NCI-H2227 (cell line): ENCODE measurements around the gene SOX14.

ENCODE experiments used
- DNase-seq: peaks from one replicate; lab custom pipeline; 2025; ENCODE audit not compliant: unreplicated experiment; lab: John Stamatoyannopoulos, UW

SOX14 gene

DNA sequence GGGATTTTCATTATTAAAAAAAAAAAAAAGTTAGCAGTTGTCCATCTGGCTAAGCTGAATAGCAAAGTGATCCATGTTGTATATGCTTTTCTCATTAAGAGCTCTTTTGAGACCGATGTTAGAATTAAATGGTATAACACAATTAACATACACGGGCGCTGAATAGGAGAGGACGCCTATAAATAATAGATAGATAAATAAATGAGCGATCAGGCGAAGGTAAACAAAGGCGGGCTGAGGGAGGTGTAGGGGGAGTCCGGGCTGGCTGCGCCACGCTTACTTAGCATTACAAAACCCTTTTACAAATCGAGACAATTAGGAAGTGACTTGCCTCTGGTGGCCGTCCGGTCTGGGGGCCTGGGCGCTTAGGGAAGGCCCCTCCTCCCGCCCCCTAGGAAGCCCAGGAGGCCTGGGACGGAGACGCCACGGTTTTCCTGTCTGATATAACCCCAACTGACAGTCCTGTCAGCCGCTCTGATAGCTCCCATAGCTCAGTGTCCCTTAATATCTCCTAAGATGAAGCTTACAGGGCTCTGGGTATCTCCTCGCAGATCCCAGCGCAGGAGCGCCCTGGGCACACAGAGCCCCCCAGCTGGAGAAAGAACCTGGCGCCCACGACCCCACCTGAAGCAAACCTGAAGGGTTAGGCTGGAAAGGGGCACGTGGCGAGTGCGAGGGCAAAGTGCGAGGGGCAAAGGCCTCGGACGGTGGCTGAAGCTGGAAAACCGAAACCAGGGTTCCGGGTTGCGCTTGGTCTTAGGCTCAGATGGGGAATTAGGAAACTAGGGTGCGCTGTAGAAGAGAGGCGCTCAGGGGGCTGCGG, 3.6 kb downstream of the SOX14 start:
- no peak for DNase-seq

- DNase-seq: no peak
Observed at GRCh38 chr3:137768361-137769321, 4.5 kb downstream of the SOX14 start.

DNA sequence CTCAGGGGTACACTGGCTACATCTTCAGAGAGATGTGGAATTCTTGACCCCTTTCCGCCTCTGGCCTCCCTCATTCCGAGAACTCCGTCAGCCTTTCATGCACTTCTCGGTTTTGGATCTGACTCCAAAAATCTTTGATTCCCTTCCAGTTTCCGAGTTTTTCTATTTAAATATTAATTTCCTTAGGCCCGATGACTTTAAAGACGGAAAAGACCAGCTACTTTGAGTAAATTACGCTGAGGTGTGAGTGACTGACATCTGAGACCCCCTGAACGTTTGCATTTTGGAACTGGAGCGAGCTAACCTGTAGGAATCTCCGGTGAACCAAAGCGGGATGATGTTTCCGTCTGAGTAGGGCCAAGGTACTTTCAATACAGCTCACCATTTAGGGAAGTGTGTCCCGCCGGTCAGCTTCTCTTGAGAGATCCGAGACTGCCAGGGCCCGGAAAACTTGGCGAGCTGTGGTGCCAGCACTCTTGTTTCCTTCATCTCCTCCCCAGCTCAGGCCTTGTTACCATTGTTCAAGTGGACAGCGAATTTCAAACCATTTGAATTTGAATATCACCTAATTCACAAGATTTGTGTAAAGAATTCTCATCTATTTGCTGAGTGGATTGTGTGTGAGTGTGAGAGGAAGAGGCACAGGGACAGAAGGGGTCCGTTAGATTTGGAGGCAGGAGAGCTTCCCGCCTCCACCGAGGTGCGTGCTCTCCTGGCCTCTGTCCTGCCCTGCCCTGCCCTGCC, 5.4 kb downstream of the SOX14 start:
- no peak for DNase-seq

GRCh38 chr3:137770066-137770834, 6.1 kb downstream of the SOX14 start:
- no peak for DNase-seq

DNA sequence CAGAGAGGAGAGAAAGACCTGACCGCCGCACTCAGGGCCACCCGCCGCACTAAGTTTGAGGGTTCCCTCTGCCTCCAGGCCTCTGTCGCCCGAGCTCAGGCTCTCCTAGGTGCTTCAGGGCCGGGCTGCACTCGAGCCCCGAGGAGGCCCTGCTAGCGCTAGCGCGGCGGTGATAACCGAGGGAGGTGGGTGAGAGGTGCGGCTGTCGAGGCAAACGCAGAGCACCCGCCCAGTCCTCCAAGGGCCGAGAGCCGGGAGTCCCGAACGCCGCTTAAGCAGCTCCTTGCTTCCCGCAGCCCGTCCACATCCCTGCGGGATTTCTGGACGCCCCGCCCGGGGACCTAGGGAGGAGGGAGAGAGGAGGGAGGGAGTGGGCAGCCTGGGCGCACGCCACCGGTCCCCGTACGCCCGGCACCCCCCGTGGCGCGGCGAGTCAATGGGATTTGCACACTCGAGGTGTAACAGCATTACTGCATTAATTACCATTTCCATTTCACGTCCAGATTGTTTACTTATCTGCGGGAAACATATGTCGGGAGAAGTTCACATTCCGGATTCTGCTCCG, 6.8 kb downstream of the SOX14 start:
- no peak for DNase-seq

DNA sequence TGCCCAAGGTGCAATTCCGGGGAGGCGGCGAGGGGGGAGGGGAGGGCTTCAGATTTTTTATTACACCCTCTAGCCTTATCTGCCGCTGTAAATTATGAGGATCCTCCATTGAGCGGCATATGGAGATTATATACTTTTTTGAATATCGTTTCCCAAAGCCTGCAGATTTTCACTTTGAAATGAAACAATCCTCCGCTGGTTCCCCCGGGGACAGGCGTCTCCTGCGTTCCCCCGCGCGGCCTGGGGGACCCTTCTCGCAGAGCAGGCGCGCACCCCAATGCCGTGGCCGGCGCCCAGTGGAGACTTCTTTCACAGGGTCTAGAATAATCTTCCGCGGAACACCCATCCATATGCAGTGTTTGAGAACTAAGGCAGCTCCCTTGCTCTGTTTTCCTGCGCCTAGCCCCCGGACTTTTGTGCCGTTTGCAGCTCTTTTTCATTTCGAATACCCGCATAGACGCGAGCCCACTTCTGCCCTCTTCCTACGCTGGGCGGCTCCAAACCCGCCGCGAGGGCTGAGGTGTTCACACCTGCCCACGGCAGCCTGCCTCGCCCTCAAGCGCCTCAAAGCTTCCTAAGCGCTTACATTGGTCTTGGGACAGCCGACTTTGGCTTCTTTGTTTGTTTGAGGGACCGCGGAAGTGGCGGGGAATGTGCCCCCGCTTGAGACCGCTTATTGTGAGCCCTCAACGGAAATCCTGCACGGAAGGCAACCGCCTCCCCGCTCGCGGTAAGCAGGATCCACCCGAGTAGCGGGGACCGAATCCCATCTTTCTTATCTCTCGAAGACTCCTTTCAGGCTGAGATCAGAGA, 7.5 kb downstream of the SOX14 start:
- DNase-seq: no peak

DNA sequence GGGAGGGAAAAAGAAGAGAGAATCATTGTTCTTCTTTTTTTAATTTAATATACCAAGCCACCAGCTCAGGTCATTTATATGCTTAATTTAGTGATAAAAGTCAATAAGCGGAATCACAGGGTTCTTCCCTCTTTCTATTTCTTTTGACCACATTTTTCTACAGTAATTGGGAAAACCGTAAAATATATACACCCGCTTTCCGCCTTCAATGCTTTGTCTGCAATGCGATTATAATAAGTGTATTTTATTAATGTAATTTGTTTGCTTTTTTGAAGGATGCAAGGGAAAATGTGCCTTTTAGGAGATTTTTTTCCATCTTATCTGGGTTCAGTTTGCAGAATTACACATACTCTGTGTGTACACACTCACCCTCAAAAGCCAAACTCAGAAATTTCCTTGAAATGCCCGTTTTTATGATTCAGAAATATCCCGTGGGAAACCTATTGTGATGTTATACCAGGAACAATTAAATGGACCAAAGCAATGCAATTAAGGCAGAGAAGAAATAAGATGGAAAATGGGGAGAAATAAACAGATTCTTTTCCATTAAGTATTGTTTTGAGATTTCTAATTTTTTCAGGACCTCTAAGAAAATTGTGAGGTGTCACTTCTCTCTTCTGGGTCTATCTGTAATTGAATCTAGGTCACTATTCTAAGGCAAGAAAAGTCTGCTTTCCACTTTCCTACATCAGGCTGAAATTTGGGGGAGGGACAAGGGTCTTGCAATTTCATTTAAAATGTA, 8.3 kb downstream of the SOX14 start:
- DNase-seq: no peak

DNA sequence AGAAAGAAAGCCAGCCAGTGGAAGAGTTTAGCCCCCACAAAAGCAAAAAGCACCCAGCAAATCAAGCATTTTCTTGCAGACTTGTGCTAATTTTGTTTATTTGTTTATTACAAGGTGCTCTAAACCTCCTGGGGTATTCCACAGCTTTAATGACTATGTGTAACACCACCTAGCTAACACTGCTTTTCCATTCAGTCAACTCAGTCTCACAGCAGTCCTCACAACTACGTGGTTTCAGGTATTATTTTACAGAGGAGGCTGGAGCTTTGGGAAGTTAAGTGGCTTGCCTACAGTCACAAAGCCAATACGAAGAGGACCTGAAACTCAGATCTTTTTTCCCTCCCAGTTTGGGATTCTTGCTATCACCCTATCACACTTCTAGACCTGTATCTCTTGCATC, 14.8 kb downstream of the SOX14 start:
- no peak for DNase-seq

- DNase-seq: no peak
Observed at GRCh38 chr3:137787529-137787928, 23.4 kb downstream of the SOX14 start.

DNA sequence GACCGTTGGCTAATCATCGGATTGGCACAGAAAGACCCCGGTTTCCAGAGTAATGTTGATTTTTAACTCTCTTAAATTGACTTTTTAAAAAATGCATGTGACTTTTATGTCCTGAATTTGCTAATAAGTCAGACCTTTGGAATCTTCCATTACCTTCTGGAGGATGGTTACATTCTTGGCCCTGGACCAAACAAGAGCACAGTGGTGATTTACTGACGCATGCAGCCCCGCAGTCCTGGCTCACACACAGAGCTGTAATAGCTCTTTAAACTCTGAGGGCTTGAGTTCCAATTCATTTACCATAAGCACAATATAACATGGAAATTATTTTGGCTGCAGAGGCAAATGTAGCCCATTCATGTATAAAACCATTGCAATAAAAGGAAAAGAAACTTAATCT, 25.1 kb downstream of the SOX14 start:
- no peak for DNase-seq

- no peak for DNase-seq
Observed at GRCh38 chr3:137792626-137793271, 28.6 kb downstream of the SOX14 start.

DNA sequence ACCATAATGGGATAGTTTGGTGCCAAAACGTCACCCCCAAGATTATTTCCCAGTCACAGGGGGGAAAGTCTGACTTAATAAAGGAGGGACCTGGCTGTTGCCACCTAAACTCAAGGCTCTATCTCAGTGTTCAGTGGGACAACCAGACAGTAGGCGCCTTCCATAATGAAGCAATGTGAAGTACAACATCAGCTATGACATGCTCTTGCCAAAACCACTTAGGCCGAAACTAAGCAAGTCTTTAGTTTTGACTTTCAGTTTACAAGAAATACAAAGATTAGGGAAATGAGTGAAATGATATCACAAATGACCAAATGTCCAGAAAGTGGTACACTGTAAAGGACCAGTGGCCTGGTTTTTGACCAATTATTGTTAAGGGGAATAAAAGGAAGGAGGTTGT, 32.9 kb downstream of the SOX14 start:
- no peak for DNase-seq

DNA sequence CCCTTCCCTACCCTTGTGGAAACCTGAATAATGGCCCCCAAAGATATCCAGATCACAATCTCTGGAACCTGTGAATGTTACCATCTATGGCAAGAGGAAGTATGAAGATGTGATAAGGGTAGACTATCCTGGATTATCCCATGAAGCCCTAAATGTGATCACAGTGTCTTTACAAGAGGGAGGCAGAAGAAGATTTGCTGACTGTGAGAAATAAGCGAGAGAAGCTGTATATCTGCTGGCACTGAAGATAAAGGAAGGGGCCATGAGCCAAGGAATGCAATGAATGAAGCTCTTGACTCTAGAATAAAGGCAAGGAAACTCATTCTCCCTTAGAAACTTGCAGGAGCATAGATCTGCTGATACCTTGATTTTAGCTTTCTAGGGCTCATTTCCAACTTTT, 39.1 kb downstream of the SOX14 start:
- DNase-seq: no peak

GRCh38 chr3:137807998-137808397, 43.9 kb downstream of the SOX14 start:
- DNase-seq: no peak

GRCh38 chr3:137809509-137809908, 45.4 kb downstream of the SOX14 start:
- no peak for DNase-seq

DNA sequence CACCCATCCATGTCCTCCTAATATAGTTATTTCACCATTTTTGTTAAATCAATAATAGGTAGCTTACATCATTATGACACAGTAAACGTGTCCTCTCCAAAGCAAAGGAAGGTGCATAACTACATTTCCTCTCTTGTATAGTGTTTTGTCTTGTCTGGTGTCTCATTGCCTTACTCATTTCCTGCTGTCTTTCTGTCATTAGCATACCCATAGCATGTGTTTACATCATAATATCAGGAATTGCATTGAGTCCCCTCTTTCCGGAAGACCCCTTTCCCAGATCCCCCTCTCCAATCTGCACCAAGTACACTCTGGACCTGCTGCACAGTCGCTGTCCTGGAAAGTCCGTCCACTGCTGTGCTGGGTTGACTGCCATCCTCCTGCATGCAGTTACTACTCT, 47.9 kb downstream of the SOX14 start:
- no peak for DNase-seq

- no peak for DNase-seq
Observed at GRCh38 chr3:137815251-137815650, 51.1 kb downstream of the SOX14 start.
